CD4-positive, alpha-beta T cell treated with Interleukin-1 beta for 1 hour (primary cell): ENCODE data around the gene PRR11.
"Not testable (repeated sequence)": the region's sequence is repeated elsewhere in the genome, so short reads cannot be mapped to it uniquely, and the experiment has no call there.

Experiments used
- DNase-seq, 2 donors: peaks; one replicate each; pipeline ENCODE4 v3.0.0-alpha.2; 2020 to 2022

Gene PRR11

DNA sequence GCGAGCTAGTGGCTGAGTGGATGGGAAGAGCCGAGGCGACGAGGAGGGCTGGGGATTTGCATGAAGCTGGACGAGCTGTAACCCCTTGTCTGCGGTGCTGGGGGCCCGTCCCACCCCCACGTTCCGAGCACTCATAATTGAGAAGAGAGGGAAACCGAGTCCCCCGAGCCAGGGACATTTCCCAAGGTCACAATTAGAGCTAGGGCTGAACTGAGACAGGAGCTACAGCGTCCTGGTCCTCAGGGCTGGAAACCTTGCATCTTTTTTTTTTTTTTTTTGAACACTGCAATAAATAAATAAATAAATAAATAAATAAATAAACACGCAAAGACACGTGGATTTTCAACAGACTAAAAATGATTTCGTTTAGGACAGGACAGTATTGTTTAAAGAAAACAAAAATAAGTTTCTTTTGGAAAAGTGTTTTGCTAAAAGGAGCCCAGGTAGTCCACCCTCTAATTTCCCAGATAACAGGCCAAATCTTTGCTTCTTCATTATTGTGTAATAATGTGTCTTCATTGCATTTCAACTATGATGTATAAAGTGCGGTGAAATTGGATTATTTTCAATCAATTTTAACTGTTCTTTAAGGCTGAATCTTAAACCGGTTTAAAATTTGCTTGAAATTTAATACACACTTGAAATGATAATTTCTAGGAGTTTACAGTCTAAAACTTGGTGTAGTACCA, 65.8 kb downstream of the PRR11 start:
- no peak for DNase-seq

DNA sequence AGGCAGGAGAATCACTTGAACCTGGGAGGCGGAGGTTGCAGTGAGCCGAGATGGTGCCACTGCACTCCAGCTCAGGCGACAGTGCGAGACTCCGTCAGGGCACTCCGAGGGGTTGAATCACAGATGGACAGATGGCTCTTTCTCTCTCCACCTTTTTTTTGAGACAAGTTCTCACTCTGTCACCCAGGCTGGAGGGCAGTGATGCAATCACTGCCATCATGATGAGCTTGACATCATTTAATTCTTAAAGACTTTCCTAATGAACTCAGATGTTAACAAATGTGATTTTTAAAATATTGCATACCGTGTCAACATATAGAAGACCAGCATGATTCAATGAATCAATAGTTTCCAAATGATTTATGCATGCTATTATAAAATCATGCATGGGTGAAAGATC, 68.3 kb downstream of the PRR11 start:
- DNase-seq: no peak

DNA sequence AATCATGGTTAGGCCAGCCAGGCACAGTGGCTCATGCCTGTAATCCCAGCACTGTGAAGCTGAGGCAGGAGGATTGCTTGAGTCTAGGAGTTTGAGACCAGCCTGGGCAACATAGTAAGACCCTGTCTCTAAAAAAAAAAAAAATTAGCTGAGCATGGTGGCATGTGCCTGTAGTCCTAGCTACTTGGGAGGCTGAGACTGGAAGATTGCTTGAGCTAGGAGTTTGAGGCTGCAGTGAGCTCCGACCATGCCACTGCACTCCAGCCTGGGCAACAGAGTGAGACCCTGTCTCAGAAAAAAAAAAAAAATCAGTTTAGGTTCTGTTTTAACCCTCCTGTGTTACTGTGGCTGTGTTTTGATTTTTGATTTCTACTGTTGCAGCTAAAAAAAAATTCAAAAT, 73.0 kb downstream of the PRR11 start:
- not testable (repeated sequence) for DNase-seq

DNA sequence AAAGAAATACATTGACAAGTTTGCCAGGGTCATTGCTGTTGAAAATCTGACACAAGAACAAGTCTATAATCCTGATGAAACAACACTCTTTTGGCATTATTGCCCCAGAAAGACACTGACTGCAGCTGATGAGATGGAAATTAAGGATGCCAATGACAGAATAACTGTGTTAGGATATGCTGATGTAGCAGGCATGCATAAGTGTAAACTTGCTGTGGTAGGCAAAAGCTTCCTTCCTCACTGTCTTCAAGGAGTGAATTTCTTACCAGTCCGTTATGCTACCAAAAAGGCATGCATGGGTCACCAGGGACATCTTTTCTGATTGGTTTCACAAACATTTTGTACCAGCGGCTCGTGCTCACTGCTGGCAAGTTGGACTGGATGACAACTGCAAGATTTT, 75.2 kb downstream of the PRR11 start:
- no peak for DNase-seq

DNA sequence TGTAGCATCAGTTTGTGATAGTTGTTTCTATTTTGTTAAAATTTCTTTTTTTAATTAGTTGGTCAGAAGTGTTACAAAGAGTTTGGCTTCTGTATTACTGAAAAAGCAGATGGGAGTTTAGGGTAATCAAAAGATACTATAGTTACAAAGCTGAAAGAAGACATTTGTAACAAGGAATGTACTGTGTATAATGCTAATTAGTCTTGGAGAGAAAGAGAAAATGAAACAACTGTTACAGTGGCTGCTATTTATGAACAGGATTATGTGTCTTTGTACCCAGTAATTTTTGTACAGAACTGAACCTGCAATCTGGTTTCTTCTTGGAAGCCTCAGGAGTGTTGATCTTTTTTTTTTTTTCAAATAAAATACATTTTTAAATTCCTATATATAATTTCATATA, 79.1 kb downstream of the PRR11 start:
- DNase-seq: no peak

DNA sequence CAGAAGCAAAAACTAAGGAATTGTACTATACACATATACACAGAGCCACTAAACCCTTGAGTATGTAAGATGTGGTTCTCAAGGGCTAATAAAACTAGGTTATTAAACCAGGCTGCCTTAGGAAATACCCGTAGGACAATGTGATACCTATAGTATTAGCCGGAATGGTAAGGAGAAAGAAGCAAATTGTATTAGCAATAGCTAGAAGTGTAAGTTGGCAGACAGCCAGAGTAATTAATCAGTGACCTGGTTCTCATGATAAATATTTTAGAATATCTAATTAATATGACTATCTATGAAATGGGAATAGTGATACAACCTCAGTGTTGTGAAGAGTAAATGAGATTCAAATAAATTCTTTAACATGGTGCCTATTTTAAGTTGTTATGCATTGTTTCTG, 83.4 kb downstream of the PRR11 start:
- no peak for DNase-seq

DNA sequence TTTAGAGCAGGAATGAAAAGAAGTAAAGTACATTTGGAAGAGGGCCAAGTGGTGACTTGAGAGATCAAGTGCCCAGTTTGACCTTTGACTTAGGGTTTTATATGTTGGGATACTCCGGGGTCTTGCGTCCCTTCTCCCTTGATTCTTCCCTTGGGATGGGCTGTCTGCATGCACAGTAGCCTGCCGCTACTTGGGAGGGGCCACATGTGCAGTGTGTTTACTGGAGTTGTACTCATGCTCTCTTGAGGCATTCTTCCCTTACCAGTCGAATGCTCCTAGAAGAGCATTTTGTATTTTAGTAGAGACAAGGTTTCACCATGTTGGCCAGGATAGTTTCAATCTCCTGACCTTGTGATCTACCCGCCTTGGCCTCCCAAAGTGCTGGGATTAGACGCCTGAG, 88.5 kb downstream of the PRR11 start:
- no peak for DNase-seq
